ENCODE results near the gene LIMD2. TPM values are rescaled to one million over a fixed set of nuclear protein-coding genes. Genes with fewer than 3 reads are reported as not detected.
"Not testable (repeated sequence)": the region's sequence is repeated elsewhere in the genome, so short reads cannot be mapped to it uniquely, and the experiment has no call there.

LIMD2 gene
- total and polyA plus RNA-seq, 2 experiments from 2014 or later: 20.7 to 31.1 TPM

- Histone ChIP-seq H3K4me3 (peak overlapping the region; percentile 76), H3K4me2 (peak overlapping the region; percentile 88), H4K20me1 (ENCODE audit: insufficient read depth, poor library complexity, severe bottlenecking) (no peaks in the 10 kb centered on the region), H3K79me2 (peaks cover 39% of the 10 kb centered on the region), H3K27ac (peak overlapping the region; percentile 93), H3K36me3 (replicated peaks; ENCODE audit: insufficient read depth, low read depth) (no peaks in the 10 kb centered on the region), H3K9me3 (ENCODE audit: low read depth) (no peaks in the 10 kb centered on the region), H3K27me3 (no peaks in the 10 kb centered on the region), H3K9me2 (replicated peaks; ENCODE audit: insufficient read depth) (no peaks in the 10 kb centered on the region), H3K4me1 (ENCODE audit: insufficient read depth) (peaks cover 15% of the 10 kb centered on the region), H2AFZ (peak overlapping the region; percentile 77)
- peak; percentile 12 for DNase-seq (ENCODE audit: low spot score)
- WGBS (ENCODE audit: low lambda C conversion rate, missing lambda C conversion rate): 42% methylated on average over 12 of the region's 12 CpGs
- TF ChIP-seq EZH2 (IDR thresholded peaks at IDR 0.05; ENCODE audit: borderline replicate concordance): no peak
- TF ChIP-seq CTCF (IDR thresholded peaks at IDR 0.05; ENCODE audit: poor library complexity): no peak
- no peak for TF ChIP-seq EZH2phosphoT487 (IDR thresholded peaks at IDR 0.05; ENCODE audit: low read depth, severe bottlenecking, unreplicated experiment)
Observed at GRCh38 chr17:63740464-63741142, 40.7 kb upstream of the LIMD2 start.

GRCh38 chr17:63735691-63736090 lies 35.8 kb upstream of the LIMD2 start:
- Histone ChIP-seq H3K4me1 (ENCODE audit: insufficient read depth) (peaks cover 15% of the 10 kb centered on the region), H3K27me3 (no peaks in the 10 kb centered on the region), H3K36me3 (replicated peaks; ENCODE audit: insufficient read depth, low read depth) (no peaks in the 10 kb centered on the region), H3K79me2 (peaks cover 38% of the 10 kb centered on the region), H3K9me3 (ENCODE audit: low read depth) (no peaks in the 10 kb centered on the region), H3K9me2 (replicated peaks; ENCODE audit: insufficient read depth) (no peaks in the 10 kb centered on the region), H3K27ac (no peak overlapping the region), H2AFZ (no peak overlapping the region), H3K4me2 (no peak overlapping the region), H4K20me1 (ENCODE audit: insufficient read depth, poor library complexity, severe bottlenecking) (no peaks in the 10 kb centered on the region), H3K4me3 (no peak overlapping the region)
- WGBS (ENCODE audit: low lambda C conversion rate, missing lambda C conversion rate): 96% methylated on average over 8 of the region's 8 CpGs
- TF ChIP-seq EZH2 (IDR thresholded peaks at IDR 0.05; ENCODE audit: borderline replicate concordance): no peak
- no peak for TF ChIP-seq EZH2phosphoT487 (IDR thresholded peaks at IDR 0.05; ENCODE audit: low read depth, severe bottlenecking, unreplicated experiment)
- TF ChIP-seq CTCF (IDR thresholded peaks at IDR 0.05; ENCODE audit: poor library complexity): no peak
- no peak for DNase-seq (ENCODE audit: low spot score)

DNA sequence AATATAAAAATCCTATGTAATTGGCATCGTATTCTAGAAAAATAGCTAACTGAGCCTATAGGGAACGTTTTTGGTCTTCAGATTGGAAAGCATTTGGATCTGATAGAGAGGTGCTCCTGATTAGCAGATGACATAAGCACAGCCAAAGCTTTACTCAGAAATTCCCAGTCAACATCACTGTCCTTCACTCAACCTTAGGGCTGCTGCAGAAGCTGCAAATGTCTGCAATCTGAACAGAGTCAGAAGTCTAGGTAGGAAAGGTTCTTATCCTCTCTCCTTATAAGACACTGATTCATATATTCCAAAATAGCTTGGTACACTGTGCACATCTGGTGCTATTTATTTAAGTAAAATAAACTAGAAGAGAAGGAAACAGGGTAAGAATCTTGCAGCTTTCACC lies 22.5 kb upstream of the LIMD2 start:
- no peak for DNase-seq (ENCODE audit: low spot score)
- H3K36me3 ChIP-seq (replicated peaks; ENCODE audit: insufficient read depth, low read depth): peaks cover 4% of the 10 kb centered on the region
- peak overlapping the region; percentile 14 for H3K27ac ChIP-seq
- no peaks in the 10 kb centered on the region for H3K9me3 ChIP-seq (ENCODE audit: low read depth)
- H2AFZ ChIP-seq: no peak overlapping the region
- TF ChIP-seq EZH2 (IDR thresholded peaks at IDR 0.05; ENCODE audit: borderline replicate concordance): no peak
- TF ChIP-seq CTCF (IDR thresholded peaks at IDR 0.05; ENCODE audit: poor library complexity): no peak
- no peak for TF ChIP-seq EZH2phosphoT487 (IDR thresholded peaks at IDR 0.05; ENCODE audit: low read depth, severe bottlenecking, unreplicated experiment)
- 64% methylated on average over 2 of the region's 2 CpGs for WGBS (ENCODE audit: low lambda C conversion rate, missing lambda C conversion rate)
- H3K4me1 ChIP-seq (ENCODE audit: insufficient read depth): no peaks in the 10 kb centered on the region
- H3K9me2 ChIP-seq (replicated peaks; ENCODE audit: insufficient read depth): no peaks in the 10 kb centered on the region
- no peaks in the 10 kb centered on the region for H4K20me1 ChIP-seq (ENCODE audit: insufficient read depth, poor library complexity, severe bottlenecking)
- no peak overlapping the region for H3K4me3 ChIP-seq
- no peak overlapping the region for H3K4me2 ChIP-seq
- H3K27me3 ChIP-seq: no peaks in the 10 kb centered on the region
- no peaks in the 10 kb centered on the region for H3K79me2 ChIP-seq

GRCh38 chr17:63720194-63720593 lies 20.3 kb upstream of the LIMD2 start:
- H3K79me2 ChIP-seq; H3K36me3 ChIP-seq (replicated peaks; ENCODE audit: insufficient read depth, low read depth); H3K4me2 ChIP-seq; H3K4me3 ChIP-seq; H3K4me1 ChIP-seq (ENCODE audit: insufficient read depth); DNase-seq (ENCODE audit: low spot score); H4K20me1 ChIP-seq (ENCODE audit: insufficient read depth, poor library complexity, severe bottlenecking); H3K27ac ChIP-seq; H3K9me2 ChIP-seq (replicated peaks; ENCODE audit: insufficient read depth); H3K27me3 ChIP-seq; H3K9me3 ChIP-seq (ENCODE audit: low read depth); H2AFZ ChIP-seq: not testable (repeated sequence)
- WGBS (ENCODE audit: low lambda C conversion rate, missing lambda C conversion rate): 99% methylated on average over 5 of the region's 5 CpGs

Measured in hepatocyte (in vitro differentiated cells).